Measurements from ENCODE around the gene ZSWIM6.

ZSWIM6 gene

GRCh38 chr5:61304590-61305381 is 27.3 kb upstream of the ZSWIM6 start:
- H3K9me2 ChIP-seq (ENCODE audit: low read depth, low read length): no peaks in the 10 kb centered on the region
- H3K4me1 ChIP-seq (ENCODE audit: insufficient read depth, low read length, severe bottlenecking): no peaks in the 10 kb centered on the region
- no peaks in the 10 kb centered on the region for H3K36me3 ChIP-seq (ENCODE audit: insufficient read depth, low read length)
- TF ChIP-seq CTCF (IDR thresholded peaks at IDR 0.05; ENCODE audit: low read length) (no peak), EZH2 (IDR thresholded peaks at IDR 0.05; ENCODE audit: borderline replicate concordance, low read length) (no peak)
- no peaks in the 10 kb centered on the region for H3K9me3 ChIP-seq (ENCODE audit: low read length)
- no peaks in the 10 kb centered on the region for H3K79me2 ChIP-seq (ENCODE audit: insufficient read depth, low read length)
- no peaks in the 10 kb centered on the region for H4K20me1 ChIP-seq (ENCODE audit: insufficient read depth, low read length)
- H3K9ac ChIP-seq (ENCODE audit: low read length): no peak overlapping the region
- H3K27ac ChIP-seq (ENCODE audit: low read depth, low read length, poor library complexity, severe bottlenecking): no peak overlapping the region
- H3K27me3 ChIP-seq (ENCODE audit: insufficient read depth, low read length): no peaks in the 10 kb centered on the region
- H2AFZ ChIP-seq (ENCODE audit: low read length): no peak overlapping the region
- H3F3A ChIP-seq (ENCODE audit: insufficient read depth, low read length): no peaks in the 10 kb centered on the region
- H3K4me3 ChIP-seq (ENCODE audit: low read depth, low read length, poor library complexity, severe bottlenecking): no peak overlapping the region
- H3K4me2 ChIP-seq (ENCODE audit: low read length): no peak overlapping the region

DNA sequence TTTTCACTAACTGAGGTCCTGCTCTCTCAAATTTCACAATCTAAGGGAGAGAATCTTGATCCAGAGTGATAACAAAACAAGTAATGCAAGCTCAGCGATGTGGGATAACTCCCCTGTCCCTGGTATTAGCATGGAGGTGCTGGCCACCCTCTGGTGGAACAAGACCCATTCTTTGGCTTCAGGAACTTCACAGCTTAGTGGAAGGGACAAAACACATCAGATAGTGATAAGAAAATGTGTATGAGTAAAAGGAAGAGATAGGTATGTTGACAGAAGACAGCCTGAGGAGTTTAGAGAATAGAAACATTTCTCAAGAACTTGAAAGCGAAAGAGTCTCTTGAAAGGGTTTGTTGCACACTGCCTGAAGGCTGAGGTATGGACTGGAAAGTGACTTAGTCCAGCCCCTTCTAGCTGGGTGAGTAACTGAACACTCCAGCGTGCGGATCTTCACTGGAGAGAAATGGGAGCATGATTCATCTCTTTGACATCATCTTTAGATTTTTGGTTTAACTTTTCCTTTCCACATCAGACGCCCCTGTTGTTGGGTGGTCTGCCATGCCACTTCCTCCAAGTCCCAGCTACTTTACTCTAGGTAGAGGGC is 25.4 kb upstream of the ZSWIM6 start:
- Histone ChIP-seq H3K79me2 (ENCODE audit: insufficient read depth, low read length) (no peaks in the 10 kb centered on the region), H3K4me2 (ENCODE audit: low read length) (no peak overlapping the region), H4K20me1 (ENCODE audit: insufficient read depth, low read length) (no peaks in the 10 kb centered on the region), H3K36me3 (ENCODE audit: insufficient read depth, low read length) (no peaks in the 10 kb centered on the region), H3K4me1 (ENCODE audit: insufficient read depth, low read length, severe bottlenecking) (no peaks in the 10 kb centered on the region), H3K9me3 (ENCODE audit: low read length) (no peaks in the 10 kb centered on the region), H3K27me3 (ENCODE audit: insufficient read depth, low read length) (no peaks in the 10 kb centered on the region), H3F3A (ENCODE audit: insufficient read depth, low read length) (no peaks in the 10 kb centered on the region), H3K9me2 (ENCODE audit: low read depth, low read length) (no peaks in the 10 kb centered on the region), H3K9ac (ENCODE audit: low read length) (no peak overlapping the region), H2AFZ (ENCODE audit: low read length) (no peak overlapping the region), H3K4me3 (ENCODE audit: low read depth, low read length, poor library complexity, severe bottlenecking) (no peak overlapping the region), H3K27ac (ENCODE audit: low read depth, low read length, poor library complexity, severe bottlenecking) (no peak overlapping the region)
- TF ChIP-seq CTCF (IDR thresholded peaks at IDR 0.05; ENCODE audit: low read length): no peak
- no peak for TF ChIP-seq EZH2 (IDR thresholded peaks at IDR 0.05; ENCODE audit: borderline replicate concordance, low read length)

DNA sequence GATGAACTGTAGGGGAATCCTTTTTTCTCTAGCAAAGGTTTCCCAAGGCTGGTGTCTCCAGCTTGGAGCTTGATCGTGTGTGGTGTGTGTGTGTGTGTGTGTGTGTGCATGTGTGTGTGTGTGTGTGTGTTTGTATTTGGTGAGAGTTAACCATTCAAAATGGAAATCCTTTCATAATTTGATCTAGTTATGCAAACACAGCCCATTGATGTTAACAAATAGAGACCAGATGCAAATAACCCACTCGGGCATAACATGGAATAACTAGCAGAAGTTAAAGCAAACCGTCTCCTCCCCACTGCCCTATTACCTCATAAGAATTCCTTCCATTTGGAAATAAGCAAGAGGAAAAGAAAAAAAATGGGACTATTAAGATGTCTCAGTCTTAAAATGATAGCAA is 24.9 kb upstream of the ZSWIM6 start:
- Histone ChIP-seq H2AFZ (ENCODE audit: low read length) (no peak overlapping the region), H3K79me2 (ENCODE audit: insufficient read depth, low read length) (no peaks in the 10 kb centered on the region), H3F3A (ENCODE audit: insufficient read depth, low read length) (no peaks in the 10 kb centered on the region), H4K20me1 (ENCODE audit: insufficient read depth, low read length) (no peaks in the 10 kb centered on the region), H3K36me3 (ENCODE audit: insufficient read depth, low read length) (no peaks in the 10 kb centered on the region), H3K27ac (ENCODE audit: low read depth, low read length, poor library complexity, severe bottlenecking) (no peak overlapping the region), H3K4me3 (ENCODE audit: low read depth, low read length, poor library complexity, severe bottlenecking) (no peak overlapping the region), H3K27me3 (ENCODE audit: insufficient read depth, low read length) (no peaks in the 10 kb centered on the region), H3K9me2 (ENCODE audit: low read depth, low read length) (no peaks in the 10 kb centered on the region), H3K9ac (ENCODE audit: low read length) (no peak overlapping the region), H3K4me2 (ENCODE audit: low read length) (no peak overlapping the region), H3K4me1 (ENCODE audit: insufficient read depth, low read length, severe bottlenecking) (no peaks in the 10 kb centered on the region), H3K9me3 (ENCODE audit: low read length) (no peaks in the 10 kb centered on the region)
- TF ChIP-seq CTCF (IDR thresholded peaks at IDR 0.05; ENCODE audit: low read length): no peak
- no peak for TF ChIP-seq EZH2 (IDR thresholded peaks at IDR 0.05; ENCODE audit: borderline replicate concordance, low read length)
